ENCODE data around the gene SEPTIN7. TPM values are rescaled to one million over a fixed set of nuclear protein-coding genes. Genes with fewer than 3 reads are reported as not detected.
A peak's percentile ranks its signal among the peaks of the same experiment; 100 is the strongest.
"Not testable (repeated sequence)": the region's sequence is repeated elsewhere in the genome, so short reads cannot be mapped to it uniquely, and the experiment has no call there.

Gene SEPTIN7
- polyA plus RNA-seq (2013): 272 TPM

- POLR2A ChIA-PET: interaction anchor here (0.6 to 1.4 kb wide), 9 partner anchors 9 to 106 kb away, joined by 3 to 12 read pairs (median 3); partner anchors contain the start of gene HERPUD2
- Histone ChIP-seq H3K27ac (ENCODE audit: insufficient read depth in 1 of 2, low read depth in 1 of 2, low read length in 2 of 2, poor library complexity in 1 of 2, severe bottlenecking in 2 of 2) (peak within 1 kb of the TSS; percentile 98 to 99), H3K4me3 (ENCODE audit: control insufficient read depth in 1 of 7, extremely low read depth in 1 of 7, insufficient read depth in 4 of 7, low read depth in 2 of 7, low read length in 6 of 7) (peak within 1 kb of the TSS; percentile 75 to 95 (median 91)), H3K4me1 (ENCODE audit: control extremely low read depth in 1 of 4, control insufficient read depth in 4 of 4, insufficient read depth in 4 of 4, low read length in 3 of 4) (peaks cover 2 to 42% (median 23%) of the 10 kb centered on the region in 4 experiments), H3K9me3 (ENCODE audit: control extremely low read depth in 1 of 5, control insufficient read depth in 4 of 5, insufficient read depth in 2 of 5, low read depth in 1 of 5, low read length in 4 of 5) (no peaks in the 10 kb centered on the region), H3K27me3 (replicated peaks in 2 of 5; ENCODE audit: control insufficient read depth in 4 of 5, insufficient read depth in 5 of 5, low read length in 4 of 5) (no peaks in the 10 kb centered on the region), H3K36me3 (ENCODE audit: control insufficient read depth in 4 of 4, insufficient read depth in 4 of 4, low read length in 3 of 4) (peaks cover 0 to 5% (median 0%) of the 10 kb centered on the region in 4 experiments)
- CTCF ChIA-PET: interaction anchor here (0.8 to 5.3 kb wide), 8 partner anchors 12 to 103 kb away, joined by 3 to 17 read pairs (median 4); no protein-coding TSS in a partner anchor
- peak; percentile 99 to 100 (median 100) for DNase-seq
- WGBS (ENCODE audit: insufficient coverage): 0% methylated on average over 56 of the region's 62 CpGs
Measured at GRCh38 chr7:35800718-35801391, at the start of gene SEPTIN7. Gene SEPTIN7, plus strand, starts transcription at chr7:35801057. Its CDS starts 153 bp downstream, at chr7:35801210.

DNA sequence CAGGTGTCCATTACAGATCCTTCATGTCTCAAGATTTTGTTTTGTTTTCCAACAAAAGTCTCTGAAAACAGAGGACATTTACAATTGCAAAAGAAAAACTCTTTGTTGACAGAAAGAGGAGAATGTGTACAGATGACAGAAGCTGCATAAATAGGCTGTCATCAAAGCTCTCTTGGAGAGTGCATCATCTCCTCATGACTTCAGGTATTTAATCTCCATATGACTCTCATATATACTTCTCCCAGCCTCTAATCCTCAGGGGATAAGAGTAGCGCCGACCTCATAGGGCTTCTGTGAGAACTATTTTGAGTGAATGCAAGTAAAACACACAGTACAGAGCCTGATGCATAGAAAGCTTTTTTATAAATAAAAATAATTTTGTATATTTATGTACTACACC is 48.1 kb upstream of the SEPTIN7 start:
- DNase-seq: no peak
- H3K27ac ChIP-seq (ENCODE audit: insufficient read depth in 1 of 2, low read depth in 1 of 2, low read length in 2 of 2, poor library complexity in 1 of 2, severe bottlenecking in 2 of 2): no peak overlapping the region
- no CpG with 5 or more reads among the region's 2 CpGs for WGBS (ENCODE audit: insufficient coverage)
- ChIA-PET CTCF (no interaction called here), POLR2A (interaction anchor here (0.6 kb wide), 1 partner anchor 79 kb away, joined by 3 read pairs; no protein-coding TSS in a partner anchor)
- no peaks in the 10 kb centered on the region for H3K9me3 ChIP-seq (ENCODE audit: control extremely low read depth in 1 of 5, control insufficient read depth in 4 of 5, insufficient read depth in 2 of 5, low read depth in 1 of 5, low read length in 4 of 5)
- no peaks in the 10 kb centered on the region for H3K27me3 ChIP-seq (replicated peaks in 2 of 5; ENCODE audit: control insufficient read depth in 4 of 5, insufficient read depth in 5 of 5, low read length in 4 of 5)
- H3K36me3 ChIP-seq (ENCODE audit: control insufficient read depth in 4 of 4, insufficient read depth in 4 of 4, low read length in 3 of 4): no peaks in the 10 kb centered on the region
- no peaks in the 10 kb centered on the region for H3K4me1 ChIP-seq (ENCODE audit: control extremely low read depth in 1 of 4, control insufficient read depth in 4 of 4, insufficient read depth in 4 of 4, low read length in 3 of 4)
- no peak overlapping the region for H3K4me3 ChIP-seq (ENCODE audit: control insufficient read depth in 1 of 7, extremely low read depth in 1 of 7, insufficient read depth in 4 of 7, low read depth in 2 of 7, low read length in 6 of 7)

DNA sequence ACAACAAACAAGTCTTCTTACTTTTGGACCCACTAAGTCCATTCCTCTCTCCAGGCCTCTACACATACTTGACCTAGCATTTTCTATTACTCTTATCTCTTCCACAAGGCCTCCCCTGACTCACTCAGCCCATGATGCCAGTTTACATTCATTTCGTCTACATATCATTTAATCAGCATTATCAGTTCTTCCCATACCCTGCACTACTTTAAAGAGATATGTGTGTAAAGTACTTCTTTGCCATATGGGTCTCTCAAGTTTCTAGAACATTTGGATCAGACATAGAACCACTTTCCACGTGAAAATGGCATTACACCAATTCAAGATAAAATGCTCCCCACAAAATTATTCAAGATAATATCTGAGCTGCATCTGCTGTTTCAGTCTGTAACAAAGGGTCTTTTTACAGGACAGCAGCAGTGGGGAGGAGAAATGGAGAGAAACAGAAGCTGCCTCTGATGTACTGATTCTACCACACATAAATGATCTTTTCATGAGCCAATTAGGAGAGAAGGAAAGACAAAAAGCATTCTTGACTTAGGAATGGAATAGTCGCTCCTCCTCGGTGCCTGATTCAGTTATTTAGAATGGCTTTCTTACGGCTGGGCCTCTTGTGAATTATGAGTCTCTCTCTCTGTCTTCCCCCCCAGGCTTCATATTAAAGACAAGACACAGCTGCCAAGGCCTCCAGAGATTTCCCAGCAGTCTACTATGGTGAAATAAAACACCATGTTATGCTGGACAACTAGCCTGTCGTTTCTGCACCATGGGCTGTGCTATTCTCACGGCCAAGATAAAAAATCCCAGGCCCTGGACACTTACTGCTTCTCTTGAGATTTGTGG is 46.9 kb upstream of the SEPTIN7 start:
- Histone ChIP-seq H3K27ac (ENCODE audit: insufficient read depth in 1 of 2, low read depth in 1 of 2, low read length in 2 of 2, poor library complexity in 1 of 2, severe bottlenecking in 2 of 2) (no peak overlapping the region), H3K4me3 (ENCODE audit: control insufficient read depth in 1 of 7, extremely low read depth in 1 of 7, insufficient read depth in 4 of 7, low read depth in 2 of 7, low read length in 6 of 7) (no peak overlapping the region), H3K36me3 (ENCODE audit: control insufficient read depth in 4 of 4, insufficient read depth in 4 of 4, low read length in 3 of 4) (no peaks in the 10 kb centered on the region), H3K27me3 (replicated peaks in 2 of 5; ENCODE audit: control insufficient read depth in 4 of 5, insufficient read depth in 5 of 5, low read length in 4 of 5) (no peaks in the 10 kb centered on the region), H3K9me3 (ENCODE audit: control extremely low read depth in 1 of 5, control insufficient read depth in 4 of 5, insufficient read depth in 2 of 5, low read depth in 1 of 5, low read length in 4 of 5) (no peaks in the 10 kb centered on the region), H3K4me1 (ENCODE audit: control extremely low read depth in 1 of 4, control insufficient read depth in 4 of 4, insufficient read depth in 4 of 4, low read length in 3 of 4) (peaks cover 0 to 3% (median 1%) of the 10 kb centered on the region in 4 experiments)
- ChIA-PET POLR2A (no interaction called here), CTCF (no interaction called here)
- WGBS (ENCODE audit: insufficient coverage): 94% methylated on average over 5 of the region's 7 CpGs
- peak in 2 of 3 donors; percentile 5 to 6 for DNase-seq

DNA sequence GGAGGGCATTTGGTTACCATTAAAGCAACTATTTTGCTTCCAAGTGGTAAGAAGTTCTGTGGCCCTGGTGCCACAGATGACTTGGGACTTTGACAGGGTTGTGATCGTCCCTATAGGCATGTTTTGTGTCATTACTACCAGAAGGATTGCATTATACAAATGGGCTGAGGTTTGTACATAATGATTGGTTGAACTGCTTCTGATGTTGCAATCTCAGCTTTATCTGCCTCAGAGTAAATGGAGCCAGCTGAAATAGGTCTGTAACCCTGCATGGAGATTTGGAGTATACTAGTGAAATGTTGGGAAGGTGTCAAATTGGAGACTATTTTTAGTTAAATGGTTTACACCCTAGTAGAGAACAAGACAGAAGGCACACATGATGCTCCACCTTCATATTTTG is 46.1 kb upstream of the SEPTIN7 start:
- H3K4me1 ChIP-seq (ENCODE audit: control extremely low read depth in 1 of 4, control insufficient read depth in 4 of 4, insufficient read depth in 4 of 4, low read length in 3 of 4): peaks cover 0 to 3% (median 1%) of the 10 kb centered on the region in 4 experiments
- WGBS (ENCODE audit: insufficient coverage): 100% methylated on average over 1 of the region's 1 CpG
- no peaks in the 10 kb centered on the region for H3K9me3 ChIP-seq (ENCODE audit: control extremely low read depth in 1 of 5, control insufficient read depth in 4 of 5, insufficient read depth in 2 of 5, low read depth in 1 of 5, low read length in 4 of 5)
- H3K4me3 ChIP-seq (ENCODE audit: control insufficient read depth in 1 of 7, extremely low read depth in 1 of 7, insufficient read depth in 4 of 7, low read depth in 2 of 7, low read length in 6 of 7): no peak overlapping the region
- no peak overlapping the region for H3K27ac ChIP-seq (ENCODE audit: insufficient read depth in 1 of 2, low read depth in 1 of 2, low read length in 2 of 2, poor library complexity in 1 of 2, severe bottlenecking in 2 of 2)
- ChIA-PET CTCF (no interaction called here), POLR2A (no interaction called here)
- DNase-seq: no peak
- H3K27me3 ChIP-seq (replicated peaks in 2 of 5; ENCODE audit: control insufficient read depth in 4 of 5, insufficient read depth in 5 of 5, low read length in 4 of 5): no peaks in the 10 kb centered on the region
- no peaks in the 10 kb centered on the region for H3K36me3 ChIP-seq (ENCODE audit: control insufficient read depth in 4 of 4, insufficient read depth in 4 of 4, low read length in 3 of 4)

DNA sequence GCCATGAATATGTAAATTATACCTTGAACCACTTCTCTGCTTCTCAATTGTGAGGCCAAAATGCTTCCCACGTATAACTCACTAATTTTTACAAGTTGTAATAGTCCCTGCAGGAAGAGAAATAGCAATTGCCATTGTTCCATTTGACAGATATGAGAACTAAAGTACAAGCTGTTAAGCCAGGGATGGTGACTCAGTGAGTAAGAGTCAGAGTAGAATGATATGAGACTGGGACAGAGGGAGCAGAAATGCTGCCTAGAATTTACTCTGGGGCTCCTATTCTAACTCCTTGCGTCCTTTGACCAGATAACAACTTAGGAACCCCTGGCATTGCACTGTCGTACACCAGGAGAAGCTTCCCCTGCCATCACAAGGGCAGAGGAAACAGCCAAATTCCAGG is 45.1 kb upstream of the SEPTIN7 start:
- POLR2A ChIA-PET: no interaction called here
- Histone ChIP-seq H3K4me3 (ENCODE audit: control insufficient read depth in 1 of 7, extremely low read depth in 1 of 7, insufficient read depth in 4 of 7, low read depth in 2 of 7, low read length in 6 of 7) (no peak overlapping the region), H3K36me3 (ENCODE audit: control insufficient read depth in 4 of 4, insufficient read depth in 4 of 4, low read length in 3 of 4) (no peaks in the 10 kb centered on the region), H3K4me1 (ENCODE audit: control extremely low read depth in 1 of 4, control insufficient read depth in 4 of 4, insufficient read depth in 4 of 4, low read length in 3 of 4) (peaks cover 0 to 3% (median 1%) of the 10 kb centered on the region in 4 experiments), H3K27ac (ENCODE audit: insufficient read depth in 1 of 2, low read depth in 1 of 2, low read length in 2 of 2, poor library complexity in 1 of 2, severe bottlenecking in 2 of 2) (no peak overlapping the region), H3K9me3 (ENCODE audit: control extremely low read depth in 1 of 5, control insufficient read depth in 4 of 5, insufficient read depth in 2 of 5, low read depth in 1 of 5, low read length in 4 of 5) (no peaks in the 10 kb centered on the region), H3K27me3 (replicated peaks in 2 of 5; ENCODE audit: control insufficient read depth in 4 of 5, insufficient read depth in 5 of 5, low read length in 4 of 5) (no peaks in the 10 kb centered on the region)
- 100% methylated on average over 2 of the region's 3 CpGs for WGBS (ENCODE audit: insufficient coverage)
- CTCF ChIA-PET: interaction anchor here (0.6 to 0.7 kb wide), 2 partner anchors 42 to 153 kb away, joined by 3 to 4 read pairs; no protein-coding TSS in a partner anchor
- no peak for DNase-seq

- POLR2A ChIA-PET, DNase-seq: not testable (repeated sequence)
- CTCF ChIA-PET: interaction anchor here (0.7 kb wide), 1 partner anchor 152 kb away, joined by 3 read pairs; no protein-coding TSS in a partner anchor
Measured at GRCh38 chr7:35756453-35756852, 44.4 kb upstream of the SEPTIN7 start.

DNA sequence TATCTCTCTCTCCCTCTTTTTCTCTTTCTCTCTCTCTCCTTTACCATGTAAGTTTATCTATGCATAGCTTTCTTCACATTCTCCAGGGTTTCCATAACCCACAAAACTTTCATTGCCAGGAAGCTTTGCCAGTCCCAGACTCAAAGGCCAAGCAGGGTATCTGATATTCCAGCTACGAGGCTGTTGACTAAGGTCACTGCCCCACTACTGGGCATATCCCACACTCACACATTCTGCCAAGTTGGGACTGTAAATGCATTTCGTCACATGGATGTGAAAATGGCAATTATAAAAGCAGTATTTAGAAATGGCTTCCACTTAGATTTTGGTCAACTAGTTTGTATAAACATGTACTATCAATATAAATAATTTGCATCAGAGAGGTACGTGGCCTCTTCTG is 43.3 kb upstream of the SEPTIN7 start:
- POLR2A ChIA-PET: no interaction called here
- CTCF ChIA-PET: no interaction called here
- no peak overlapping the region for H3K27ac ChIP-seq (ENCODE audit: insufficient read depth in 1 of 2, low read depth in 1 of 2, low read length in 2 of 2, poor library complexity in 1 of 2, severe bottlenecking in 2 of 2)
- H3K9me3 ChIP-seq (ENCODE audit: control extremely low read depth in 1 of 5, control insufficient read depth in 4 of 5, insufficient read depth in 2 of 5, low read depth in 1 of 5, low read length in 4 of 5): no peaks in the 10 kb centered on the region
- H3K4me1 ChIP-seq (ENCODE audit: control extremely low read depth in 1 of 4, control insufficient read depth in 4 of 4, insufficient read depth in 4 of 4, low read length in 3 of 4): peaks cover 0 to 9% (median 1%) of the 10 kb centered on the region in 4 experiments
- 100% methylated on average over 1 of the region's 3 CpGs for WGBS (ENCODE audit: insufficient coverage)
- no peak overlapping the region for H3K4me3 ChIP-seq (ENCODE audit: control insufficient read depth in 1 of 7, extremely low read depth in 1 of 7, insufficient read depth in 4 of 7, low read depth in 2 of 7, low read length in 6 of 7)
- no peaks in the 10 kb centered on the region for H3K36me3 ChIP-seq (ENCODE audit: control insufficient read depth in 4 of 4, insufficient read depth in 4 of 4, low read length in 3 of 4)
- H3K27me3 ChIP-seq (replicated peaks in 2 of 5; ENCODE audit: control insufficient read depth in 4 of 5, insufficient read depth in 5 of 5, low read length in 4 of 5): no peaks in the 10 kb centered on the region
- no peak for DNase-seq

More at GRCh38 chr7:35756453-35756852, 44.4 kb upstream of the SEPTIN7 start:
- H3K27me3 ChIP-seq (replicated peaks in 2 of 5; ENCODE audit: control insufficient read depth in 4 of 5, insufficient read depth in 5 of 5, low read length in 4 of 5); H3K4me1 ChIP-seq (ENCODE audit: control extremely low read depth in 1 of 4, control insufficient read depth in 4 of 4, insufficient read depth in 4 of 4, low read length in 3 of 4); H3K9me3 ChIP-seq (ENCODE audit: control extremely low read depth in 1 of 5, control insufficient read depth in 4 of 5, insufficient read depth in 2 of 5, low read depth in 1 of 5, low read length in 4 of 5); H3K36me3 ChIP-seq (ENCODE audit: control insufficient read depth in 4 of 4, insufficient read depth in 4 of 4, low read length in 3 of 4); H3K4me3 ChIP-seq (ENCODE audit: control insufficient read depth in 1 of 7, extremely low read depth in 1 of 7, insufficient read depth in 4 of 7, low read depth in 2 of 7, low read length in 6 of 7); H3K27ac ChIP-seq (ENCODE audit: insufficient read depth in 1 of 2, low read depth in 1 of 2, low read length in 2 of 2, poor library complexity in 1 of 2, severe bottlenecking in 2 of 2): not testable (repeated sequence)
- WGBS (ENCODE audit: insufficient coverage): no CpG with 5 or more reads among the region's 2 CpGs
